ENCODE data around the gene TUBGCP4.

GRCh38 chr15:43330780-43331087, 40.2 kb upstream of the TUBGCP4 start:
- TF ChIP-seq CTCF (IDR thresholded peaks at IDR 0.05) (no peak), POLR2AphosphoS5 (IDR thresholded peaks at IDR 0.05) (no peak)
